ENCODE data around the gene OTULIN.

Gene OTULIN

DNA sequence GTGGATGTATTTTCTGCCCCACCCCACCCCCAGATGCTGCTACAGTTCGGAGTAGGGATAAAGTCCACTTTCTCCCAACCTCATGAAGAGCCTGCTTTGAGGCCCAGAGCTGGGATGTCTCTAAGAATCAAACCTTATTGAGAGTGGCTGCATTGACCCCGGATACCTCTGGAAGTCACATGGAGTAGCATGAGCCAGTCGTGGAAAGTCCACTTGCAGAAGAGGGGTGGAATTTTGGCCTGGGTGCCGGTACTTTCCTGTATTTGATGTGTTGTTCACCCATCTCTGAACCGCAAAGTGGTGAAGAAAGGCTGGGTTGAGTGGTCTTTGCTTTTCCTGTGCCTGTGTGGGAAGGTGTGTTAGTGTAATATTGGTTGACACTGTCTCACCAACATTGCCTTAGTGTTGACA is 3.7 kb downstream of the OTULIN start:
- no peak for DNase-seq (ENCODE audit: low spot score)

DNA sequence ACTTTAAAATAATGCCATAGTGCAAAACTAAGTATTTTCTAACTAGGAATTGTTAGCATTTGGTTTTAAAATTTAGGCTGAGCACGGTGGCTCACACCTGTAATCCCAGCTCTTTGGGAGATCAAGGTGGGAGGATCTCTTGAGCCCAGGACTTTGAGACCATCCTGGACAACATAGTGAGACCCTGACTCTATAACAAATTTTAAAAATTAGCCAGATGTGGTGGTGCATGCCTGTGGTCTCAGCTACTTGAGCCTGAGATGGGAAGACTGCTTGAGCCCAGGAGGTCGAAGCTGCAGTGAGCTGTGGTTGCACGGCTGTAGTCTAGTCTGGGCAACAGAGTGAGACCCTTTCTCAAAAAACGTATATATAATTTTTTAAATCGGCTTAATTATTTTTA is 4.9 kb downstream of the OTULIN start:
- DNase-seq (ENCODE audit: low spot score), result no peak

GRCh38 chr5:14669975-14670374 is 5.5 kb downstream of the OTULIN start:
- DNase-seq (ENCODE audit: low spot score), result no peak

- DNase-seq (ENCODE audit: low spot score), result no peak
Observed at GRCh38 chr5:14671414-14671813, 6.9 kb downstream of the OTULIN start.

GRCh38 chr5:14672082-14672481 is 7.6 kb downstream of the OTULIN start:
- no peak for DNase-seq (ENCODE audit: low spot score)

- DNase-seq (ENCODE audit: low spot score), result no peak
Observed at GRCh38 chr5:14672484-14673394, 8.2 kb downstream of the OTULIN start.

DNA sequence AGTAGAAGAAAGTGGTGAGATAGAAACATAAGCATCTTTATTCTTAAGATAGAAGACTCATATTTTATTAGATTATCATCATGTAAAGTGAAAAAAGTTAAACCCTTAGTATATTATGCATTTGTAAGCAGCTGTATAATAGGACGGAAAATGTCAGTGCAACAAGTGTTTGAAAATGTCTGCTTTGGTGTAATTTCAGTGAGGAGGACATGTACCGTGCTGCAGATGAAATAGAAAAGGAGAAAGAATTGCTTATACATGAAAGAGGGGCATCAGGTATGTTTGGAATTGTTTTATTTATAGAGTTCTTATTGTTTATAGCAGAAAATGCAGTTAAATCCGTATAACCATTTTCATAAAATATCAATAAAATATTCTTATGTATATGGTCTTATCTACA is 8.9 kb downstream of the OTULIN start:
- DNase-seq (ENCODE audit: low spot score), result no peak

DNA sequence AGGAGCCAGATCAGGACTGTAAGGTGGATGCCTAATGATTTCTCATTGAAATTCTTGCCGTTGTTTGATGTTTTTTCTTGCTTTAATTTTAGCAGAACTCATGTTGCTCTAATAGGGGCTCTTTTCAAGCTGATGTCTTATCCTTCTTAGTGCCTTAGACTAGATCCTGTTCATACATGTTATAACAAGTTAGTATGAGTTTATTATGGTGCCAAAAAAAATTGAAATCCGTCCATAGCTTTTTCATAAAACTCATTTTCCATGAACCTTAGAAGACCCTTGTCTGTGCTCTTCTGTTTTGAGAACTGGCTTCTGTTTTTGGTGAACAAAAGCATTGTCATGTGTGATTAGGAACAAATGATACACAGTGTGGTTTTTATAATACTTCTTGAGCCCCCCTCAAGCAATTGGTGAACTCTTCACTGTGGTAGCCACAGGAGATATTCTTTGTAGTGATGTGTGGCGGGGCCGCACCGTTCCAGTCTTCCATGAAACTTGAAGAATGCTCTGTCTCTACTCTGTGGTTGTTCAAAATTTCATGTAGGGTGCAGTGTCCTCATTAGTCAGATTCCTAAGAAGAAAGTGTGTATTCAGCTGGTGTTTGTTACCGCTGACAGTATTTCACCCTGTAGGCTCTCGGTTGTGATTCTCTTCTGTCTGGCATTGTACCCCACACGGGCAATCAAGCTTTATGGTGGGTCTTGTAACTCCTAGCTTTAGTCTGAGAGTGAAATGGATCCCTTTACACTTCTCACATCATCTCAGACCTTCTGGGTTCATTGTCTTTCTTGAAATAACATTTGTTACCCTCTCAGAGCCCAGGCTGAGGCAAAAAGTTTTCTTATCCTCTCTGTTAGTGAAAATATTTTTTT is 10.7 kb downstream of the OTULIN start:
- DNase-seq (ENCODE audit: low spot score), result no peak

- DNase-seq (ENCODE audit: low spot score), result no peak
Observed at GRCh38 chr5:14675865-14676300, 11.4 kb downstream of the OTULIN start.

- no peak for DNase-seq (ENCODE audit: low spot score)
Observed at GRCh38 chr5:14676320-14676719, 11.8 kb downstream of the OTULIN start.

- DNase-seq (ENCODE audit: low spot score), result no peak
Observed at GRCh38 chr5:14678773-14679334, 14.3 kb downstream of the OTULIN start.

- DNase-seq (ENCODE audit: low spot score), result no peak
Observed at GRCh38 chr5:14679595-14679994, 15.1 kb downstream of the OTULIN start.

DNA sequence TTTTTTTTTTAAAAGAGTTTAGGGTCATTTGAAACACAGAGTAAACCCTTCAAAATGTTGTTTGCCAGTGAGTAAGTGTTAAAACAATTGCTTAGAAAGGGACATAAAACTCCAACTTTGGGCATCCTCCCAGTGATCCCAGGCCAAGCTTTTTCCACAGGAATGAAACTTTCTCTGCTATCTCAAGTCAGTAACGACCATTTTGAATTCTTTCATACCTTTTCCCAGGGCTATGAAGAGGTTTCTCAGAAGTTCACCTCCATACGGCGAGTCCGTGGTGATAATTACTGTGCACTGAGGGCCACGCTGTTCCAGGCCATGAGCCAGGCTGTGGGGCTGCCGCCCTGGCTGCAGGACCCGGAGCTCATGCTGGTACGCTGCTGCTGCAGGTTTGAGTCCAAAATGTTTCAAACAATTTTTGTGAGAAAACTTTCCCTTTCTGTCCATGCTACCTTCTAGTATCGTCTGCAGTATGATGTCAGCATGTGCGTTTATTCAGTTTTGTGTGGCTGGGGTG is 16.8 kb downstream of the OTULIN start:
- DNase-seq (ENCODE audit: low spot score), result no peak

- DNase-seq (ENCODE audit: low spot score), result no peak
Observed at GRCh38 chr5:14683906-14684455, 19.5 kb downstream of the OTULIN start.

DNA sequence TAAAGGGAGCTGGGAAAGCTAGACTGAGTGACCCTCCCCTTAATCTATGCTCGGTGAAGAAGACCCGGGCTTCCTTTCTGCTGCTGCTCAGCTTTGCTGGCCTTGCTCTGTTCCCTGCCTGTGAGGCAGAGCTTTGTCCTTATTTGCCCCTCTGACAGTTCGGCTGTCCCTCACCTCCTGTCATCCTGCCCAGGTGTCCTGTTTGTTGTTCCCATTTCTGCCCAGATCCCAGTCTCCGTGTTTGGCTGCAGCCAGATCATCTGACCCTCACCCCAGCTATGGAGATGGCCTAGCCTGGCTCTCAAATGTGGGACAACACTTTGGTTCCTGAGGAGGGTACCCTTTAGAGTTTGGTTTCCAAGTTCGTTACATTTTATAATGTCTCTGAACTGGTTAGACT is 20.2 kb downstream of the OTULIN start:
- DNase-seq (ENCODE audit: low spot score), result no peak

GRCh38 chr5:14685757-14686156 is 21.2 kb downstream of the OTULIN start:
- peak; percentile 72 for DNase-seq (ENCODE audit: low spot score)

DNA sequence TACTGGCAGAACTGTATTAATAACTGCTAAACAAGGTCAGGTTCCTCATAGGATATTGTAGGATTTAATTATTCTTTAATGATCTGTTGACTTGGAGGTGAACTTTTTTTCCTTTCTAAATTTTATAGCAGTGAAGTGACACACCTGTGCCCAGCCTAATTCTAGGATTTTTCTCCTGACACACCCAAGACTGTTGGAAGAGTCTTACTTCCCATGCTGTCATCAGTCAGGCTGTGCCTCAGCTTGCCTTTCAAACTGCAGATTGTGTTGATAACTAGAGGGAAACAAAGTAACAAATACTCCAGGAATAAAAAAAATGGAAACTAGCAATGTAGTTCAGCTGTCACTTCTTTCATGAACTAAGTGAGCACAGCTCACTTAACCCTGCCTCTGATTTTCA is 22.0 kb downstream of the OTULIN start:
- no peak for DNase-seq (ENCODE audit: low spot score)

GRCh38 chr5:14687023-14687665 is 22.6 kb downstream of the OTULIN start:
- no peak for DNase-seq (ENCODE audit: low spot score)

GRCh38 chr5:14693070-14693469 is 28.6 kb downstream of the OTULIN start:
- no peak for DNase-seq (ENCODE audit: low spot score)

- no peak for DNase-seq (ENCODE audit: low spot score)
Observed at GRCh38 chr5:14695152-14695551, 30.6 kb downstream of the OTULIN start.

DNA sequence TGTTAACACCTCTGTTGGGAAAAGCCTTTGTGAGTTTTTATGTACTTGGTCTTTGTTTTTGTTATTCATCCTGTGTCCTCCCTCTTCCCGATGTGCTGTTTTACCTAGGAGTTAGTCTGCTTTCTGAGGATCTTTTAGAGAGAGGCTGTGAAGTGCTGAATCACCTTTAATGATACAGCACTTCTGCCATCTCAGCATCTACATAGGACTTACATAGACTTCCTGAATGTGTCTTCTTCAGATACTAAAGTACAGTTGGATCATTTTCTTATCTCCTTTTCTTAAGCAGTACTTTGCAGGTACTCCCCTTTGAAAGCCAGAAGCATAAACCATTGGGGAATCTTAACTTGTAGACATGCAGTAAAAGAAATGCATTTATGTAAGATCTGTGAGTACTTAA is 31.5 kb downstream of the OTULIN start:
- DNase-seq (ENCODE audit: low spot score), result no peak

- no peak for DNase-seq (ENCODE audit: low spot score)
Observed at GRCh38 chr5:14696851-14697250, 32.3 kb downstream of the OTULIN start.
